Measurements from ENCODE around the gene MED13L. TPM values are rescaled to one million over a fixed set of nuclear protein-coding genes. Genes with fewer than 3 reads are reported as not detected.

MED13L gene
- total and polyA plus RNA-seq, 2 of the 8 experiments (the other 6 are each of a cell fraction or from before 2014, with no cell fraction given), result 15.9 to 51.7 TPM

DNA sequence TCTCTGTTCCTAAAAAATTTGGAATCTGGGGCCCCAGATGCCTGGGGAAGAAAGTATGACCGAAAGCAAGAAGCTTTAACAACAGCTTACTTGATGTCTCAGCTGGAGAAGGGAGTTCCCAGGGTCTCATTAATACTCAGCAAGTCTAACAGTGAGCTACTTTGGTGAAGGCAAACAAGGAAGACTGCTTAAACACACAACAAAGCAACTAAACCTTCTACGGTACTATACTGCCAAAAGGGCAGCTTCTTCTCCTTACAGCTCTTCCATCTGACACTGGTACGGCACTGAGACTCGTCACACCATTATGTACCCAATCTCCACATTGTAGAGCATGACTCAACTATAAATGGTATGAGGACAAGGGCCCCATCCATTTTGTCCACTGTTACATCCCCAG, 213.0 kb downstream of the MED13L start:
- H2BK15ac ChIP-seq (ENCODE audit: low read length), result no peak overlapping the region
- H3K36me3 ChIP-seq (ENCODE audit: control insufficient read depth in 2 of 4, insufficient read depth in 4 of 4, low read length in 3 of 4), result no peaks in the 10 kb centered on the region
- no peaks in the 10 kb centered on the region for H3K79me1 ChIP-seq (ENCODE audit: low read depth, low read length)
- no peak overlapping the region for H3K4me3 ChIP-seq (ENCODE audit: extremely low read depth in 1 of 4, insufficient read depth in 2 of 4, low read depth in 3 of 4, low read length in 4 of 4)
- WGBS, 2 experiments (ENCODE audit: extremely low coverage in 1 of 2, insufficient coverage in 1 of 2, insufficient read length in 1 of 2, insufficient replicate concordance in 2 of 2, low coverage in 1 of 2, low lambda C conversion rate in 2 of 2, missing lambda C conversion rate in 1 of 2), result 87% methylated on average over 4 of the region's 4 CpGs; no CpG with 5 or more reads in 1 of the 2 experiments
- H2AFZ ChIP-seq (ENCODE audit: low read length), result no peak overlapping the region
- POLR2A ChIA-PET (ENCODE audit: partially characterized antibody), result no interaction called here
- no peak overlapping the region for H2BK20ac ChIP-seq (ENCODE audit: low read length)
- H3K23me2 ChIP-seq (ENCODE audit: low read depth, low read length), result no peaks in the 10 kb centered on the region
- no peak overlapping the region for H2BK120ac ChIP-seq (replicated peaks; ENCODE audit: low read depth, low read length)
- peaks cover 2 to 4% of the 10 kb centered on the region in 2 experiments for H4K20me1 ChIP-seq (replicated peaks in 1 of 2; ENCODE audit: control insufficient read depth in 1 of 2, insufficient read depth in 2 of 2, low read length in 2 of 2)
- H3K79me2 ChIP-seq (ENCODE audit: control insufficient read depth in 1 of 2, insufficient read depth in 2 of 2, low read length in 2 of 2), result peaks cover 4 to 36% of the 10 kb centered on the region in 2 experiments; a peak in 3 of 4 replicates
- H3K14ac ChIP-seq (ENCODE audit: insufficient read length), result no peak overlapping the region
- H3K4me1 ChIP-seq (replicated peaks in 1 of 4; ENCODE audit: control insufficient read depth in 3 of 4, insufficient read depth in 4 of 4, low read length in 3 of 4), result peaks cover 0 to 4% (median 3%) of the 10 kb centered on the region in 4 experiments; a peak in 2 of 7 replicates
- H3K9me3 ChIP-seq (ENCODE audit: insufficient read depth in 2 of 2, low read depth in 1 of 2, low read length in 1 of 2), result no peaks in the 10 kb centered on the region
- H4K8ac ChIP-seq (ENCODE audit: extremely low read depth, insufficient read depth, low read length), result no peak overlapping the region
- H3K23ac ChIP-seq (ENCODE audit: insufficient read length), result no peak overlapping the region
- H3K27ac ChIP-seq (ENCODE audit: low read depth, low read length), result no peak overlapping the region
- H3K56ac ChIP-seq (replicated peaks; ENCODE audit: insufficient read length, low read depth, low read length), result no peak overlapping the region
- H4K91ac ChIP-seq (replicated peaks; ENCODE audit: insufficient read length, low read length), result no peak overlapping the region
- no peak overlapping the region for H2BK12ac ChIP-seq (ENCODE audit: low read depth, low read length)
- CTCF ChIA-PET (ENCODE audit: partially characterized antibody), result interaction anchor here (1.6 kb wide), 1 partner anchor 172 kb away, joined by 4 read pairs; no protein-coding TSS in a partner anchor
- no peak overlapping the region for H3K9ac ChIP-seq (replicated peaks in 1 of 4; ENCODE audit: extremely low read depth in 1 of 4, low read depth in 3 of 4, low read length in 3 of 4)
- H3K27me3 ChIP-seq (replicated peaks in 1 of 4; ENCODE audit: control insufficient read depth in 3 of 4, extremely low read depth in 1 of 4, insufficient read depth in 3 of 4, low read length in 3 of 4), result no peaks in the 10 kb centered on the region
- H2BK5ac ChIP-seq (ENCODE audit: low read depth, low read length), result no peak overlapping the region
- DNase-seq (ENCODE audit: low read depth in 1 of 2, low spot score in 2 of 2) (no peak), FAIRE-seq (no peak)
- no peak overlapping the region for H3K4ac ChIP-seq (replicated peaks; ENCODE audit: insufficient read length, low read depth, low read length)
- 0 out of 2 replicates have a peak overlapping the region, but pooled peaks have one; percentile 6 for H2AK5ac ChIP-seq (ENCODE audit: low read depth, low read length)
- H3K4me2 ChIP-seq (ENCODE audit: insufficient read depth in 1 of 2, low read depth in 2 of 2, low read length in 2 of 2), result no peak overlapping the region
- no peak overlapping the region for H3K18ac ChIP-seq (ENCODE audit: extremely low read depth, low read length)
- H4K5ac ChIP-seq (ENCODE audit: insufficient read length, low read depth, low read length), result no peak overlapping the region
- TF ChIP-seq, protein P1, sequence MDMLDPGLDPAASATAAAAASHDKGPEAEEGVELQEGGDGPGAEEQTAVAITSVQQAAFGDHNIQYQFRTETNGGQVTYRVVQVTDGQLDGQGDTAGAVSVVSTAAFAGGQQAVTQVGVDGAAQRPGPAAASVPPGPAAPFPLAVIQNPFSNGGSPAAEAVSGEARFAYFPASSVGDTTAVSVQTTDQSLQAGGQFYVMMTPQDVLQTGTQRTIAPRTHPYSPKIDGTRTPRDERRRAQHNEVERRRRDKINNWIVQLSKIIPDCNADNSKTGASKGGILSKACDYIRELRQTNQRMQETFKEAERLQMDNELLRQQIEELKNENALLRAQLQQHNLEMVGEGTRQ (IDR thresholded peaks at IDR 0.05; ENCODE audit: low read length), result no peak
- TF ChIP-seq NANOG (IDR thresholded peaks at IDR 0.05; ENCODE audit: insufficient read depth, low read depth, low read length, poor library complexity, severe bottlenecking), result no peak
- TF ChIP-seq SIRT6 (IDR thresholded peaks at IDR 0.05; ENCODE audit: low read length), result no peak
- no peak for TF ChIP-seq CTBP2 (IDR thresholded peaks at IDR 0.05; ENCODE audit: borderline replicate concordance, insufficient read depth, insufficient read length, low read length)
- TF ChIP-seq, protein P2, sequence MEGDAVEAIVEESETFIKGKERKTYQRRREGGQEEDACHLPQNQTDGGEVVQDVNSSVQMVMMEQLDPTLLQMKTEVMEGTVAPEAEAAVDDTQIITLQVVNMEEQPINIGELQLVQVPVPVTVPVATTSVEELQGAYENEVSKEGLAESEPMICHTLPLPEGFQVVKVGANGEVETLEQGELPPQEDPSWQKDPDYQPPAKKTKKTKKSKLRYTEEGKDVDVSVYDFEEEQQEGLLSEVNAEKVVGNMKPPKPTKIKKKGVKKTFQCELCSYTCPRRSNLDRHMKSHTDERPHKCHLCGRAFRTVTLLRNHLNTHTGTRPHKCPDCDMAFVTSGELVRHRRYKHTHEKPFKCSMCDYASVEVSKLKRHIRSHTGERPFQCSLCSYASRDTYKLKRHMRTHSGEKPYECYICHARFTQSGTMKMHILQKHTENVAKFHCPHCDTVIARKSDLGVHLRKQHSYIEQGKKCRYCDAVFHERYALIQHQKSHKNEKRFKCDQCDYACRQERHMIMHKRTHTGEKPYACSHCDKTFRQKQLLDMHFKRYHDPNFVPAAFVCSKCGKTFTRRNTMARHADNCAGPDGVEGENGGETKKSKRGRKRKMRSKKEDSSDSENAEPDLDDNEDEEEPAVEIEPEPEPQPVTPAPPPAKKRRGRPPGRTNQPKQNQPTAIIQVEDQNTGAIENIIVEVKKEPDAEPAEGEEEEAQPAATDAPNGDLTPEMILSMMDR (IDR thresholded peaks at IDR 0.05; ENCODE audit: control extremely low read depth in 1 of 3, insufficient read depth in 1 of 3, low read depth in 1 of 3, low read length in 3 of 3), result no peak
- no peak for TF ChIP-seq KDM4A (IDR thresholded peaks at IDR 0.05; ENCODE audit: low read depth, low read length, severe bottlenecking)
- no peak for TF ChIP-seq SAP30 (IDR thresholded peaks at IDR 0.05; ENCODE audit: insufficient read depth, insufficient replicate concordance, low read length)
